HL-60 (cell line): ENCODE results near the gene IL1RAPL1.

Experiments used
- DNase-seq, 2 experiments: peaks; one replicate each; pipeline ENCODE4 v3.0.0-alpha.2; 2010 to 2020; ENCODE audit warnings: low read depth in 1 of 2, low spot score in 1 of 2
- H3K27ac ChIP-seq: fragments of 250-450 bp; sonication (Bioruptor Pico); replicated peaks from 2 replicates; pipeline ENCODE4 v1.5.1; 2020; ENCODE audit warnings: mild to moderate bottlenecking, moderate library complexity
- H3K27me3 ChIP-seq: fragments of 250-450 bp; sonication (Bioruptor Pico); 2 replicates; pipeline ENCODE4 v1.5.1; 2021; ENCODE audit warnings: mild to moderate bottlenecking, moderate library complexity; ENCODE audit not compliant: insufficient read depth, poor library complexity, severe bottlenecking
- H3K4me3 ChIP-seq: replicated peaks from 2 replicates; pipeline ENCODE4 v1.5.1; 2011; ENCODE audit warnings: mild to moderate bottlenecking, control low read depth, low read length; ENCODE audit not compliant: insufficient read depth
- GABPA ChIP-seq: IDR thresholded peaks from 2 replicates; pipeline ENCODE4 v1.6.1; 2012; ENCODE audit warnings: low read depth
- POLR2AphosphoS5 ChIP-seq: IDR thresholded peaks from 2 replicates; pipeline ENCODE4 v1.6.1; 2012; ENCODE audit warnings: low read depth
- SPI1 ChIP-seq: IDR thresholded peaks from 2 replicates; pipeline ENCODE4 v1.6.1; 2012; ENCODE audit warnings: low read depth, mild to moderate bottlenecking, borderline replicate concordance
- TF ChIP-seq, protein P1 (sequence below): IDR thresholded peaks from 2 replicates; pipeline ENCODE4 v1.6.1; 2012; ENCODE audit warnings: low read depth; ENCODE audit not compliant: insufficient replicate concordance
- TF ChIP-seq, protein P2 (sequence below): IDR thresholded peaks from one replicate; pipeline ENCODE4 v1.5.1; 2011; ENCODE audit warnings: low read length, control low read depth, inconsistent platforms; ENCODE audit not compliant: insufficient read depth

The IL1RAPL1 gene

GRCh38 chrX:29699239-29699638, 1112.0 kb downstream of the IL1RAPL1 start:
- TF ChIP-seq SPI1 (no peak), POLR2AphosphoS5 (no peak), GABPA (no peak)
- TF ChIP-seq, protein P1, sequence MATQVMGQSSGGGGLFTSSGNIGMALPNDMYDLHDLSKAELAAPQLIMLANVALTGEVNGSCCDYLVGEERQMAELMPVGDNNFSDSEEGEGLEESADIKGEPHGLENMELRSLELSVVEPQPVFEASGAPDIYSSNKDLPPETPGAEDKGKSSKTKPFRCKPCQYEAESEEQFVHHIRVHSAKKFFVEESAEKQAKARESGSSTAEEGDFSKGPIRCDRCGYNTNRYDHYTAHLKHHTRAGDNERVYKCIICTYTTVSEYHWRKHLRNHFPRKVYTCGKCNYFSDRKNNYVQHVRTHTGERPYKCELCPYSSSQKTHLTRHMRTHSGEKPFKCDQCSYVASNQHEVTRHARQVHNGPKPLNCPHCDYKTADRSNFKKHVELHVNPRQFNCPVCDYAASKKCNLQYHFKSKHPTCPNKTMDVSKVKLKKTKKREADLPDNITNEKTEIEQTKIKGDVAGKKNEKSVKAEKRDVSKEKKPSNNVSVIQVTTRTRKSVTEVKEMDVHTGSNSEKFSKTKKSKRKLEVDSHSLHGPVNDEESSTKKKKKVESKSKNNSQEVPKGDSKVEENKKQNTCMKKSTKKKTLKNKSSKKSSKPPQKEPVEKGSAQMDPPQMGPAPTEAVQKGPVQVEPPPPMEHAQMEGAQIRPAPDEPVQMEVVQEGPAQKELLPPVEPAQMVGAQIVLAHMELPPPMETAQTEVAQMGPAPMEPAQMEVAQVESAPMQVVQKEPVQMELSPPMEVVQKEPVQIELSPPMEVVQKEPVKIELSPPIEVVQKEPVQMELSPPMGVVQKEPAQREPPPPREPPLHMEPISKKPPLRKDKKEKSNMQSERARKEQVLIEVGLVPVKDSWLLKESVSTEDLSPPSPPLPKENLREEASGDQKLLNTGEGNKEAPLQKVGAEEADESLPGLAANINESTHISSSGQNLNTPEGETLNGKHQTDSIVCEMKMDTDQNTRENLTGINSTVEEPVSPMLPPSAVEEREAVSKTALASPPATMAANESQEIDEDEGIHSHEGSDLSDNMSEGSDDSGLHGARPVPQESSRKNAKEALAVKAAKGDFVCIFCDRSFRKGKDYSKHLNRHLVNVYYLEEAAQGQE = no peak
- TF ChIP-seq, protein P2, sequence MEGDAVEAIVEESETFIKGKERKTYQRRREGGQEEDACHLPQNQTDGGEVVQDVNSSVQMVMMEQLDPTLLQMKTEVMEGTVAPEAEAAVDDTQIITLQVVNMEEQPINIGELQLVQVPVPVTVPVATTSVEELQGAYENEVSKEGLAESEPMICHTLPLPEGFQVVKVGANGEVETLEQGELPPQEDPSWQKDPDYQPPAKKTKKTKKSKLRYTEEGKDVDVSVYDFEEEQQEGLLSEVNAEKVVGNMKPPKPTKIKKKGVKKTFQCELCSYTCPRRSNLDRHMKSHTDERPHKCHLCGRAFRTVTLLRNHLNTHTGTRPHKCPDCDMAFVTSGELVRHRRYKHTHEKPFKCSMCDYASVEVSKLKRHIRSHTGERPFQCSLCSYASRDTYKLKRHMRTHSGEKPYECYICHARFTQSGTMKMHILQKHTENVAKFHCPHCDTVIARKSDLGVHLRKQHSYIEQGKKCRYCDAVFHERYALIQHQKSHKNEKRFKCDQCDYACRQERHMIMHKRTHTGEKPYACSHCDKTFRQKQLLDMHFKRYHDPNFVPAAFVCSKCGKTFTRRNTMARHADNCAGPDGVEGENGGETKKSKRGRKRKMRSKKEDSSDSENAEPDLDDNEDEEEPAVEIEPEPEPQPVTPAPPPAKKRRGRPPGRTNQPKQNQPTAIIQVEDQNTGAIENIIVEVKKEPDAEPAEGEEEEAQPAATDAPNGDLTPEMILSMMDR = no peak
- no peak for DNase-seq
- Histone ChIP-seq H3K27ac (no peak overlapping the region), H3K4me3 (no peak overlapping the region), H3K27me3 (no peaks in the 10 kb centered on the region)

GRCh38 chrX:29707088-29707487, 1119.8 kb downstream of the IL1RAPL1 start:
- TF ChIP-seq POLR2AphosphoS5 = no peak
- TF ChIP-seq, protein P1 = no peak
- no peak for TF ChIP-seq SPI1
- TF ChIP-seq, protein P2 = no peak
- no peak for TF ChIP-seq GABPA
- no peak for DNase-seq
- H3K27ac ChIP-seq = no peak overlapping the region
- H3K4me3 ChIP-seq = no peak overlapping the region
- no peaks in the 10 kb centered on the region for H3K27me3 ChIP-seq

DNA sequence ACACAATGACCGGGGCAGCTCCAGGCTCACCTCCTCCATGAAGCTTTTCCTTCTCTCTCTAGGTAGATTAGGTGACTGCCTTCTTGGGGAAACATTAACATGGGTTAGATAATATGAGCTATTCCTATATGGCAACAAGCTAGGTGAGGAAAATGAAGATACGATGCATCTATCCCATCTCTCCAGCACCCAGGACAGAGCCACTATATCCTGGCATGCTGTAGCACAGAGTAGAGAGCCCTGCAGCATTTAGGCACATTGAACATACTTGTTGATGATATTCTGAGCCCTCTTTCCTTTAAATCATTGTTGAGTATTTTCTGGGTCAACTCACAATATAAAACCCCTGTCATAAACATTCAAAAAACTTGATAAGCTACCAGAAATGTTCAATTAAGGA, 1133.9 kb downstream of the IL1RAPL1 start:
- no peaks in the 10 kb centered on the region for H3K27me3 ChIP-seq
- H3K27ac ChIP-seq = no peak overlapping the region
- no peak for DNase-seq
- no peak overlapping the region for H3K4me3 ChIP-seq
- no peak for TF ChIP-seq POLR2AphosphoS5
- TF ChIP-seq, protein P1 = peak; percentile 11

DNA sequence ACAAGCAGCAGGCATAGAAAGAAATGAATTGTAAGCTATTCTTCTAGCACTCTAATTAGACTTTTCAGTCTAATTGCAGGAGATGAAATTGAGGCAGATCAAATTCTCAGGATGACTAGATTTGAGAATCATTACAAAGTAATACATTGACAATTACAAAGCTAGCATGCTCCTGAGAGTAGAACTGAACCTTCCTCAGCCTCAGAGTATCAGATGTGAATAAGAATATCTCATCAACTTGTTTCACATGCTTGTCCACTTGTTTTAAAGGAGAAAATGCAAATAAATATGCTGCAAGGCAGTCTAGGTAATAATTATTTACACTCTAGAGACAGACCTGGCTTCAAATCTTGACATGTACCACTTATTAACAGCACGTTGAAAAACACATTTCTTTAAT, 1137.1 kb downstream of the IL1RAPL1 start:
- H3K4me3 ChIP-seq = no peak overlapping the region
- no peak for DNase-seq
- no peaks in the 10 kb centered on the region for H3K27me3 ChIP-seq
- no peak overlapping the region for H3K27ac ChIP-seq
- TF ChIP-seq, protein P1 = no peak
- no peak for TF ChIP-seq GABPA
- TF ChIP-seq SPI1 = no peak
- TF ChIP-seq POLR2AphosphoS5 = no peak
- TF ChIP-seq, protein P2 = no peak
